Transverse colon (tissue), 4 donors: Measurements from ENCODE around the gene FBN3. TPM values are rescaled to one million over a fixed set of nuclear protein-coding genes. Genes with fewer than 3 reads are reported as not detected.

Experiments used
- DNase-seq: peaks from one replicate; pipeline ENCODE4 v3.0.0-alpha.2; 2019
- H3K27ac ChIP-seq, 4 donors: fragments of 200-600 bp; sonication (generic); 2 replicates each; pipeline ENCODE4 v1.5.1; 2016 to 2018; ENCODE audit warnings: inconsistent platforms in 4 of 4
- H3K27me3 ChIP-seq: fragments of 200-600 bp; sonication (generic); 2 replicates; pipeline ENCODE4 v1.5.1; 2017; ENCODE audit warnings: inconsistent platforms
- H3K36me3 ChIP-seq, 4 donors: fragments of 200-600 bp; sonication (generic); 2 replicates each; pipeline ENCODE4 v1.5.1; 2017 to 2019; ENCODE audit warnings: inconsistent platforms in 4 of 4
- H3K4me1 ChIP-seq, 4 donors: fragments of 200-600 bp; sonication (generic); 2 replicates each; pipeline ENCODE4 v1.5.1; 2017 to 2020; ENCODE audit warnings: inconsistent platforms in 4 of 4
- H3K4me3 ChIP-seq, 4 donors: fragments of 200-600 bp; sonication (generic); 1 replicate in 1 of 4; 2 replicates in 3 of 4; pipeline versions ENCODE4 v1.5.1 to v1.6.1; 2017 to 2019; ENCODE audit warnings: inconsistent platforms in 4 of 4
- H3K9me3 ChIP-seq, 2 donors: fragments of 200-600 bp; sonication (generic); 2 replicates each; pipeline ENCODE4 v1.5.1; 2017 to 2019; ENCODE audit warnings: inconsistent platforms in 2 of 2
- CTCF ChIP-seq, 5 experiments: fragments of 200-600 bp in 3 of 5; fragments of 450-650 bp in 2 of 5; sonication (generic) in 3 of 5; IDR thresholded peaks; 1 replicate in 2 of 5; 2 replicates in 3 of 5; pipeline ENCODE4 v1.5.1; 2016 to 2017; ENCODE audit warnings: antibody characterized with exemption in 5 of 5, inconsistent platforms in 3 of 5, mild to moderate bottlenecking in 2 of 5, moderate library complexity in 1 of 5
- EP300 ChIP-seq: sonication (generic); formaldehyde crosslinking; IDR thresholded peaks from one replicate; pipeline ENCODE4 v1.6.1; 2017; ENCODE audit warnings: antibody characterized with exemption, low read depth
- POLR2A ChIP-seq: fragments of 450-650 bp; IDR thresholded peaks from one replicate; pipeline ENCODE4 v1.6.1; 2016; ENCODE audit warnings: antibody characterized with exemption, mild to moderate bottlenecking, moderate library complexity
- POLR2AphosphoS5 ChIP-seq, 3 donors: sonication (generic); formaldehyde crosslinking; IDR thresholded peaks; one replicate each; pipeline ENCODE4 v1.6.1; 2016; ENCODE audit warnings: antibody characterized with exemption in 3 of 3
- WGBS, 2 donors: methylation state at CpG; one replicate each; pipeline ENCODE4 v1.1.5; 2018; ENCODE audit warnings: low coverage in 1 of 2; 5-methylcytosine and 5-hydroxymethylcytosine counted together
- in situ Hi-C, 4 donors: fragments of 200-750 bp; cut with MboI; loops; one replicate each; pipeline versions ENCODE4 v1.15.0 to v1.15.1; 2017; ENCODE audit warnings: low sequenced_read_pairs in 3 of 4, low pct_ligation_motif_present in 1 of 4, low pct_unique_long_range_greater_than_20kb in 1 of 4
- intact Hi-C: fragments of 100-400 bp; cut with DNase I; formaldehyde crosslinking; loops from one replicate; pipeline ENCODE4 v1.15.1; 2023; ENCODE audit warnings: low total_unique reads
- total RNA-seq, 4 donors: library from RNA; depleted of rRNA; stranded (reverse); fragments of >200 nt; gene quantifications; one replicate each; pipeline ENCODE4 v1.1.0, GENCODE V29; 2016

FBN3 gene
- total RNA-seq, 4 donors from 2014 or later, result not detected

DNA sequence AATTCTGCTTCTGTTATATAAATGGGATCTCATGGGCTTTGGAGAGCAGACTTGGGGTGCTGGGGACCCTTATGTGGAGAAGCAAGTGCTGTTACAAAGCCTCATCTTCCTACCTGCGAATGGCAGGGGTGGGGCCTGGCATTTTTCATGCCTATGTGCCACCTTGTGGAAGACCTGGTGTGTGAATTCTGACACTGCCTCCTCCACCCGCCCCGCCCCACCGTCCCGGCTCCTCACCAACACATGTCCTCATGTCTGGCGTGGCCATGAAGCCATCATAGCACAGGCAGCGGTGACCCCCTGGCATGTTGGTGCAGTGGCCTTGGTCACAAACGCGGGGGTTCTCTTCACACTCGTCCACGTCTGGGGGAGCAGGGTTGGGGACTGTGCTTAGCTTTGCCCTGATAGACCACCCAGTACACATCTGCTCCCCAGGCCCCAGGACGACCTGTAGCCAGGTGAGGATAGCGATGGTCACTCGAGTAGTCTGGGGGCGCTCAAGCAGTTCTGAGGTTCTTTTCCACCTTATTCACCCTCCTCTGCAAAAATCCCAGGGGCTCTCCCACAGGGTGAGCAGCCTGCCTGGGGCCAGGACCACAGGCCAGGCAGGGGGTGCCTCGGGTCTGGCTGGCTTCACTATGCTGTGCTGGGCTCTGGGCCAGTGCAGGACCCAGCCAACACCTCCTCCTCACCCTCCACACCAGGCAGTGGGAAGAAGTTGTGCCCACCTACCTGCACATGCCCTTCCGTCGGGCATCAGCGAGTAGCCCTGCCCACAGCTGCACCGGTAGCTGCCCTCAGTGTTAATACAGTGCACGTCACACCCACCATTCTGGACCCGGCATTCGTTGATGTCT lies 32.7 kb downstream of the FBN3 start:
- H3K27ac ChIP-seq, result no peak overlapping the region
- TF ChIP-seq POLR2AphosphoS5 (IDR thresholded peaks at IDR 0.05), result no peak
- TF ChIP-seq CTCF (IDR thresholded peaks at IDR 0.05), result no peak
- 74% methylated on average over 22 of the region's 23 CpGs; no CpG with 5 or more reads in 1 of the 2 donors for WGBS, 2 donors
- H3K4me1 ChIP-seq, result no peaks in the 10 kb centered on the region
- no peaks in the 10 kb centered on the region for H3K36me3 ChIP-seq
- in situ Hi-C loops, result no loop called here
- no peak for DNase-seq
- H3K4me3 ChIP-seq, result no peak overlapping the region
- H3K9me3 ChIP-seq, result no peaks in the 10 kb centered on the region
- H3K27me3 ChIP-seq, result no peaks in the 10 kb centered on the region
- intact Hi-C loops, result no loop called here

DNA sequence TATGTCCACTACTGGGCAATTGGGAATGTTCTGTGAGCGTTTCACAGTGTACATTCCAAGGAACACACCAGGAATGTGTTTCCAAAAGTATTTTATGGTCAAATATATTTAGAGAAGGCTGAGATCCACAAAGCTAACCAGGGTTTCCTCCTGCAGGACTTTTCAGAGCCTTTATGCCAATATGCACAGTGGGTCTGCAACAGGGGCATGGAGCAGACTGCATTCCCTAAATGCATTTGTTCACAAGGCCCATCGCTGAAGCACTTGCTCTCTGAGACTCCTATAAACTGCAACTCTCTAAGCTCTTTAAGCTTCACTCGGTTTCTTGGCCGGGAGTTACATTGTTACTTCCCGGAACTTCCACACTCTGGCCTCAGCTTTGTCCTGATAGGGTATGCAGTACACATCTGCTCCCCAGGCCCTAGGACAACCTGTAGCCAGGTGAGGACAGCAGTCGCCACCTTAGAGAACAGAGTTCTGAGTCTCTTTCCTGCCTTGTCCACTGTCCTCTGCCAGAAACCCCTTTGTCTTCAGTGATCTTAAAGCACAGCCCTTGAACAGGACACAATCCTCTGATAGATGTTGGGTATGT lies 33.5 kb downstream of the FBN3 start:
- Histone ChIP-seq H3K27me3 (no peaks in the 10 kb centered on the region), H3K27ac (no peak overlapping the region), H3K4me3 (no peak overlapping the region), H3K36me3 (no peaks in the 10 kb centered on the region), H3K4me1 (no peaks in the 10 kb centered on the region), H3K9me3 (no peaks in the 10 kb centered on the region)
- no peak for DNase-seq
- intact Hi-C loops (no loop called here), in situ Hi-C loops (no loop called here)
- WGBS, 2 donors, result 71% methylated on average over 6 of the region's 6 CpGs; no CpG with 5 or more reads in 1 of the 2 donors
- no peak for TF ChIP-seq EP300
- no peak for TF ChIP-seq CTCF (IDR thresholded peaks at IDR 0.05)
- TF ChIP-seq POLR2AphosphoS5 (IDR thresholded peaks at IDR 0.05), result no peak
- TF ChIP-seq POLR2A, result no peak

GRCh38 chr19:8113017-8113416 lies 36.4 kb downstream of the FBN3 start:
- intact Hi-C loops, result no loop called here
- H3K27ac ChIP-seq, result no peak overlapping the region
- no peaks in the 10 kb centered on the region for H3K36me3 ChIP-seq
- no peaks in the 10 kb centered on the region for H3K4me1 ChIP-seq
- no peaks in the 10 kb centered on the region for H3K27me3 ChIP-seq
- H3K9me3 ChIP-seq, result no peaks in the 10 kb centered on the region
- WGBS, 2 donors, result 60 to 70% methylated on average over 1 to 5 of the region's 5 CpGs
- in situ Hi-C loops, result no loop called here
- H3K4me3 ChIP-seq, result no peak overlapping the region
- no peak for DNase-seq
- TF ChIP-seq EP300 (no peak), POLR2AphosphoS5 (IDR thresholded peaks at IDR 0.05) (no peak), CTCF (IDR thresholded peaks at IDR 0.05) (no peak), POLR2A (no peak)

DNA sequence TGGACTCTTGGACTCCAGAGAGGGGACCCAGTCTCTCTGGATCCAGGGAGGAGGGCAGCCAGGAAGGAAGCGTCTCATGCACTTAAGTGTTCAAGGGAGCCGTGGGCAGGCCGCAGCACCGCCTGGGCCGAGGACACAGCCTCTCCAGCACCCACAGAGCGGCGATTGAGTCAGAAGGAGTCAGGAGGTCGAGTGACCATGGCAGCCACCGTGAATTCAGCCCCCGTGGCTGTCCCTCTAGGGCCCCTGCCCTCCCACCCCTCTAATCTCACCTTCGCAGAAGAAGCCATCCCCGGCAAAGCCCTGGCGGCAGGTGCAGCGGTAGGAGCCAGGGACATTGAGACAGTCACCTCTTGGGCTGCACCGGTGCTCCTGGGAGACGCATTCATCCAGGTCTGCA lies 38.0 kb downstream of the FBN3 start:
- 87% methylated on average over 16 of the region's 16 CpGs; no CpG with 5 or more reads in 1 of the 2 donors for WGBS, 2 donors
- Histone ChIP-seq H3K27ac (no peak overlapping the region), H3K36me3 (no peaks in the 10 kb centered on the region), H3K9me3 (no peaks in the 10 kb centered on the region), H3K4me3 (no peak overlapping the region), H3K4me1 (no peaks in the 10 kb centered on the region), H3K27me3 (no peaks in the 10 kb centered on the region)
- DNase-seq, result no peak
- intact Hi-C loops (no loop called here), in situ Hi-C loops (no loop called here)
- no peak for TF ChIP-seq EP300
- no peak for TF ChIP-seq POLR2AphosphoS5 (IDR thresholded peaks at IDR 0.05)
- TF ChIP-seq CTCF (IDR thresholded peaks at IDR 0.05), result no peak
- no peak for TF ChIP-seq POLR2A
